Activated CD4-positive, alpha-beta memory T cell treated with anti-CD3 and anti-CD28 coated beads for 36 hours (primary cell): Measurements from ENCODE around the gene MIEF1. TPM values are rescaled to one million over a fixed set of nuclear protein-coding genes. Genes with fewer than 3 reads are reported as not detected.

ENCODE experiments used
- CTCF ChIA-PET: fragments of 350-600 bp; sonication (Branson Sonifier 250); formaldehyde crosslinking; loops from one replicate; lab custom pipeline; 2021; ENCODE audit warnings: antibody characterized with exemption, inconsistent platforms; lab: Charles Lee
- POLR2A ChIA-PET: fragments of 350-600 bp; sonication (Branson Sonifier 250); formaldehyde crosslinking; loops from one replicate; lab custom pipeline; 2021; ENCODE audit warnings: antibody characterized with exemption; lab: Charles Lee
- DNase-seq: peaks from one replicate; pipeline ENCODE4 v3.0.0-alpha.2; 2020
- H3K27ac Mint-ChIP-seq: one replicate; pipeline ENCODE4 v1.8.0; 2021; ENCODE audit warnings: mixed read lengths
- H3K27me3 Mint-ChIP-seq: one replicate; pipeline ENCODE4 v1.8.0; 2021; ENCODE audit warnings: mixed read lengths
- H3K36me3 Mint-ChIP-seq: one replicate; pipeline ENCODE4 v1.8.0; 2021; ENCODE audit warnings: mixed read lengths
- H3K4me1 Mint-ChIP-seq: one replicate; pipeline ENCODE4 v1.8.0; 2021; ENCODE audit warnings: low read depth, mixed read lengths
- H3K4me3 Mint-ChIP-seq: one replicate; pipeline ENCODE4 v1.8.0; 2021; ENCODE audit warnings: mild to moderate bottlenecking, mixed read lengths
- H3K9me3 Mint-ChIP-seq: one replicate; pipeline ENCODE4 v1.8.0; 2021; ENCODE audit warnings: mixed read lengths
- intact Hi-C: fragments of 100-400 bp; cut with micrococcal nuclease; formaldehyde crosslinking; loops from one replicate; pipeline ENCODE4 v1.15.1; 2023
- total RNA-seq, 2 experiments: library from RNA; stranded (reverse); gene quantifications; one replicate each; pipeline ENCODE4 v1.2.3, GENCODE V29; 2021

MIEF1 gene
- total RNA-seq, 2 experiments from 2014 or later: 40.3 to 43.1 TPM

GRCh38 chr22:39534092-39534506, 32.0 kb downstream of the MIEF1 start:
- no peak overlapping the region for H3K4me3 Mint-ChIP-seq
- DNase-seq: no peak
- no peaks in the 10 kb centered on the region for H3K27me3 Mint-ChIP-seq
- peaks cover 42% of the 10 kb centered on the region for H3K4me1 Mint-ChIP-seq
- H3K36me3 Mint-ChIP-seq: peaks cover 27% of the 10 kb centered on the region
- no peaks in the 10 kb centered on the region for H3K9me3 Mint-ChIP-seq
- peak overlapping the region; percentile 2 for H3K27ac Mint-ChIP-seq
- intact Hi-C loops: loop anchor here (5.0 to 10.0 kb wide), 4 partner anchors 362 to 779 kb away; partner anchors contain the start of genes SUN2 and TNRC6B
- CTCF ChIA-PET: interaction anchor here (0.6 to 14.2 kb wide), 48 partner anchors 9 to 902 kb away, joined by 3 to 387 read pairs (median 5); partner anchors contain the start of gene MIEF1
- POLR2A ChIA-PET: interaction anchor here (0.8 to 1.6 kb wide), 4 partner anchors 14 to 510 kb away, joined by 3 to 7 read pairs (median 5); partner anchors contain the start of gene ATF4

DNA sequence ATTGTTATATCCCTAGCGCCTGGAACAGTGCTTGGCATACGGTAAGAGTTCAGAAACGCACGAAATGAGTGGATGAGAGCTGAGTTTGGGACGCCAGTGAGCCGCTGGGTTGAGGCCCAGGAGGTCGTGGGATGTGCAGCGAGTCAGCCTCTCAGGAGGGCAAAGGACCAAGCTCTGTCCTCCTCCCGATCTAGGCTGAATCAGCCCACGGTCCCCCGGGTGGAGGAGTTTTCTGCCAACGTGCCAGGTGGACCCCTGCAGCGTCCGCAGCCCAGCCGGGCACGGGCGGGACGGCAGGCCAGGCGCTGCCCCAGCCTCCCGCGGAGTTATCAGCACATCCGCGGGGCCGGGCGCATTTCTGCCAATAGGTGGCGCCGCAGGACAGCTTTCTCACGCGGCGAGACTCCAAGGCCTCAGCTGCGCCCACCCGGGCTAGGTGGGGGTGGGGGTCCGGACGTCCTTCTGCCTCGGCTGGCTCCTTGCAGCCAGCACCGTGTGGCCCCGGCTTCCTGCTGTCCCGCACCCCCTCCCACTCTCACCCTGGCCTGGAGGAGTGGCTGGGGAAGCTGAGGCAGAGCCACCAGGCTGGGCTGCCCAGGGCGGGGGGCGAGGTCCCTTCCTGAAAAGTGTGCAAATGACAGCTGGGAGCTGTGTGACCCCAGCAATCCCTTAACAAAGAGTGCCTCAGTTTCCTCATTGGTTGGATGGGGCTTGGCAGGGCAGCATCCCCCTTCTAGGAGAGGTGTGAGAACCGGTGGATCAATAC, 32.7 kb downstream of the MIEF1 start:
- CTCF ChIA-PET: interaction anchor here (0.6 to 14.2 kb wide), 54 partner anchors 8 to 902 kb away, joined by 3 to 387 read pairs (median 4); partner anchors contain the start of gene MIEF1
- Mint-ChIP-seq H3K36me3 (peaks cover 20% of the 10 kb centered on the region), H3K4me3 (no peak overlapping the region), H3K27me3 (no peaks in the 10 kb centered on the region), H3K9me3 (no peaks in the 10 kb centered on the region), H3K4me1 (peaks cover 35% of the 10 kb centered on the region), H3K27ac (no peak overlapping the region)
- DNase-seq: peak; percentile 87
- intact Hi-C loops: loop anchor here (5.0 to 10.0 kb wide), 4 partner anchors 362 to 780 kb away; partner anchors contain the start of genes SUN2 and TNRC6B
- POLR2A ChIA-PET: interaction anchor here (0.6 to 1.6 kb wide), 5 partner anchors 15 to 510 kb away, joined by 3 to 7 read pairs (median 4); partner anchors contain the start of gene ATF4

GRCh38 chr22:39535357-39535725, 33.3 kb downstream of the MIEF1 start:
- Mint-ChIP-seq H3K9me3 (no peaks in the 10 kb centered on the region), H3K36me3 (peaks cover 15% of the 10 kb centered on the region), H3K4me3 (no peak overlapping the region), H3K4me1 (peaks cover 30% of the 10 kb centered on the region), H3K27ac (no peak overlapping the region), H3K27me3 (no peaks in the 10 kb centered on the region)
- CTCF ChIA-PET: interaction anchor here (0.7 to 14.2 kb wide), 35 partner anchors 8 to 812 kb away, joined by 3 to 387 read pairs (median 6); partner anchors contain the start of gene MIEF1
- DNase-seq: no peak
- POLR2A ChIA-PET: interaction anchor here (0.6 to 1.6 kb wide), 4 partner anchors 216 to 509 kb away, joined by 3 to 7 read pairs (median 5); no protein-coding TSS in a partner anchor
- intact Hi-C loops: loop anchor here (10.0 kb wide), 1 partner anchor 781 kb away; the partner anchor contains the start of gene SUN2

GRCh38 chr22:39535831-39536449, 33.9 kb downstream of the MIEF1 start:
- H3K4me3 Mint-ChIP-seq: no peak overlapping the region
- no peaks in the 10 kb centered on the region for H3K27me3 Mint-ChIP-seq
- DNase-seq: no peak
- POLR2A ChIA-PET: no interaction called here
- H3K36me3 Mint-ChIP-seq: peaks cover 11% of the 10 kb centered on the region
- CTCF ChIA-PET: interaction anchor here (1.1 to 14.2 kb wide), 10 partner anchors 9 to 812 kb away, joined by 3 to 387 read pairs (median 12); no protein-coding TSS in a partner anchor
- intact Hi-C loops: loop anchor here (10.0 kb wide), 1 partner anchor 781 kb away; the partner anchor contains the start of gene SUN2
- H3K27ac Mint-ChIP-seq: no peak overlapping the region
- peaks cover 24% of the 10 kb centered on the region for H3K4me1 Mint-ChIP-seq
- H3K9me3 Mint-ChIP-seq: no peaks in the 10 kb centered on the region

- ChIA-PET POLR2A (no interaction called here), CTCF (interaction anchor here (1.0 to 10.5 kb wide), 3 partner anchors 487 to 504 kb away, joined by 3 to 206 read pairs (median 56); no protein-coding TSS in a partner anchor)
- intact Hi-C loops: loop anchor here (10.0 kb wide), 1 partner anchor 782 kb away; the partner anchor contains the start of gene SUN2
These were observed 34.6 kb downstream of the MIEF1 start for GRCh38 chr22:39536711-39537110.

DNA sequence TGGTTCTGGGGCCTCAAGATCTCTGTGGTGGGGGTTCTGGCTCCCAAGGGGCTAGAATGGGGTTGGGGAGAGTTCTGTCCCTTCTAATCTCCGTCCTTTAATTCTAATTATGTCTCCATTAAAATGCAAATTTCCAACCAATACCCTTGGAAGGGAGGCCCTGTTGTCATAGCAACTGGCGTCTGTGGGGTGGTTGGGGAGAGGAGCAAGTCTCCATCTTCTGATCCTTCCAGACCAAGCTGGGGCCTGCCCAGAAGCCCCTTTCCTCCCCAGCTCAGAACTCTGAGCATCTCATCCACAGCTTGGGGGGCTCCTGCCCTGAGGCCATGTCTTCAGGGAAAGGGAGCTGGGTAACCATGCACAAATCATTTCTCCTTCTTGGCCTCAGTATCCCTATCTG, 35.9 kb downstream of the MIEF1 start:
- no peaks in the 10 kb centered on the region for H3K9me3 Mint-ChIP-seq
- ChIA-PET POLR2A (no interaction called here), CTCF (interaction anchor here (5.0 to 10.5 kb wide), 2 partner anchors 486 to 498 kb away, joined by 56 to 206 read pairs; no protein-coding TSS in a partner anchor)
- no peak for DNase-seq
- H3K36me3 Mint-ChIP-seq: no peaks in the 10 kb centered on the region
- H3K4me3 Mint-ChIP-seq: no peak overlapping the region
- H3K27me3 Mint-ChIP-seq: no peaks in the 10 kb centered on the region
- H3K27ac Mint-ChIP-seq: no peak overlapping the region
- intact Hi-C loops: loop anchor here (10.0 kb wide), 1 partner anchor 783 kb away; the partner anchor contains the start of gene SUN2
- peaks cover 7% of the 10 kb centered on the region for H3K4me1 Mint-ChIP-seq

More at GRCh38 chr22:39536711-39537110, 34.6 kb downstream of the MIEF1 start:
- no peak for DNase-seq
- H3K36me3 Mint-ChIP-seq: peaks cover 7% of the 10 kb centered on the region
- H3K27ac Mint-ChIP-seq: no peak overlapping the region
- H3K4me1 Mint-ChIP-seq: peaks cover 16% of the 10 kb centered on the region
- no peaks in the 10 kb centered on the region for H3K27me3 Mint-ChIP-seq
- H3K9me3 Mint-ChIP-seq: no peaks in the 10 kb centered on the region
- no peak overlapping the region for H3K4me3 Mint-ChIP-seq

GRCh38 chr22:39543095-39543494, 41.0 kb downstream of the MIEF1 start:
- POLR2A ChIA-PET: no interaction called here
- peaks cover 28% of the 10 kb centered on the region for H3K27me3 Mint-ChIP-seq
- H3K4me1 Mint-ChIP-seq: peaks cover 14% of the 10 kb centered on the region
- intact Hi-C loops: no loop called here
- H3K36me3 Mint-ChIP-seq: no peaks in the 10 kb centered on the region
- peak; percentile 50 for DNase-seq
- H3K9me3 Mint-ChIP-seq: no peaks in the 10 kb centered on the region
- CTCF ChIA-PET: interaction anchor here (1.1 to 2.1 kb wide), 3 partner anchors 9 to 482 kb away, joined by 3 to 12 read pairs (median 8); no protein-coding TSS in a partner anchor
- H3K27ac Mint-ChIP-seq: no peak overlapping the region
- no peak overlapping the region for H3K4me3 Mint-ChIP-seq

- peaks cover 29% of the 10 kb centered on the region for H3K27me3 Mint-ChIP-seq
- POLR2A ChIA-PET: no interaction called here
- H3K9me3 Mint-ChIP-seq: no peaks in the 10 kb centered on the region
- CTCF ChIA-PET: interaction anchor here (0.8 to 1.7 kb wide), 5 partner anchors 11 to 490 kb away, joined by 3 to 12 read pairs (median 3); no protein-coding TSS in a partner anchor
- peak overlapping the region; percentile 15 for H3K27ac Mint-ChIP-seq
- no peak overlapping the region for H3K4me3 Mint-ChIP-seq
- no peaks in the 10 kb centered on the region for H3K36me3 Mint-ChIP-seq
- DNase-seq: peak; percentile 79
- peaks cover 14% of the 10 kb centered on the region for H3K4me1 Mint-ChIP-seq
- intact Hi-C loops: no loop called here
These were observed 43.6 kb downstream of the MIEF1 start for GRCh38 chr22:39545386-39546365.

- Mint-ChIP-seq H3K9me3 (no peaks in the 10 kb centered on the region), H3K36me3 (no peaks in the 10 kb centered on the region), H3K27ac (no peak overlapping the region), H3K27me3 (peaks cover 34% of the 10 kb centered on the region), H3K4me3 (no peak overlapping the region), H3K4me1 (peaks cover 14% of the 10 kb centered on the region)
- intact Hi-C loops: no loop called here
- CTCF ChIA-PET: interaction anchor here (1.0 kb wide), 1 partner anchor 13 kb away, joined by 3 read pairs; no protein-coding TSS in a partner anchor
- POLR2A ChIA-PET: no interaction called here
- DNase-seq: no peak
These were observed 44.9 kb downstream of the MIEF1 start for GRCh38 chr22:39546889-39547586.

- Mint-ChIP-seq H3K27me3 (peaks cover 35% of the 10 kb centered on the region), H3K27ac (no peak overlapping the region), H3K4me1 (peaks cover 14% of the 10 kb centered on the region), H3K4me3 (no peak overlapping the region), H3K36me3 (no peaks in the 10 kb centered on the region), H3K9me3 (no peaks in the 10 kb centered on the region)
- ChIA-PET POLR2A (no interaction called here), CTCF (no interaction called here)
- intact Hi-C loops: no loop called here
- DNase-seq: no peak
These were observed 45.5 kb downstream of the MIEF1 start for GRCh38 chr22:39547587-39547947.
